Calu3 (cell line): ENCODE results near the gene CTNNA2. TPM values are rescaled to one million over a fixed set of nuclear protein-coding genes. Genes with fewer than 3 reads are reported as not detected.

ENCODE experiments used
- BruUV-seq: library from RNA; stranded (reverse); fragments of 400-500 nt; replicated peaks from 2 replicates; lab custom pipeline; 2021; lab: Mats Ljungman, UMichigan
- CTCF ChIA-PET: fragments of 300-600 bp; sonication (Branson Sonifier 250); formaldehyde crosslinking; loops from one replicate; lab custom pipeline; 2022; ENCODE audit warnings: antibody characterized with exemption; lab: Charles Lee
- DNase-seq: peaks from one replicate; pipeline ENCODE4 v3.0.0; 2022
- H3K27ac Mint-ChIP-seq: one replicate; pipeline ENCODE4 v1.8.0; 2022; ENCODE audit warnings: mixed read lengths; ENCODE audit not compliant: unreplicated experiment
- H3K27me3 Mint-ChIP-seq: one replicate; pipeline ENCODE4 v1.8.0; 2022; ENCODE audit warnings: mixed read lengths; ENCODE audit not compliant: unreplicated experiment
- H3K36me3 Mint-ChIP-seq: one replicate; pipeline ENCODE4 v1.8.0; 2022; ENCODE audit warnings: mild to moderate bottlenecking, moderate library complexity, mixed read lengths; ENCODE audit not compliant: insufficient read depth, unreplicated experiment
- H3K4me1 Mint-ChIP-seq: one replicate; pipeline ENCODE4 v1.8.0; 2022; ENCODE audit warnings: mild to moderate bottlenecking, low read depth, mixed read lengths; ENCODE audit not compliant: unreplicated experiment
- H3K4me3 Mint-ChIP-seq: one replicate; pipeline ENCODE4 v1.8.0; 2022; ENCODE audit warnings: mild to moderate bottlenecking, low read depth, moderate library complexity, mixed read lengths; ENCODE audit not compliant: unreplicated experiment
- H3K9me3 Mint-ChIP-seq: one replicate; pipeline ENCODE4 v1.8.0; 2022; ENCODE audit warnings: low read depth, mixed read lengths; ENCODE audit not compliant: unreplicated experiment
- CTCF ChIP-seq: fragments of 200-600 bp; IDR thresholded peaks from one replicate; pipeline ENCODE4 v1.8.0; 2022; ENCODE audit warnings: antibody characterized with exemption; ENCODE audit not compliant: unreplicated experiment
- intact Hi-C: fragments of 100-400 bp; cut with micrococcal nuclease; formaldehyde crosslinking; loops from one replicate; pipeline ENCODE4 v1.10.0; 2022; ENCODE audit not compliant: unreplicated experiment
- total RNA-seq: library from RNA; stranded (reverse); gene quantifications from 2 replicates; pipeline ENCODE4 v1.2.3, GENCODE V29; 2022

Gene CTNNA2
- total RNA-seq, 1 experiment from 2014 or later: not detected

- no peaks in the 10 kb centered on the region for H3K4me1 Mint-ChIP-seq
- CTCF ChIA-PET: no interaction called here
- no peak for TF ChIP-seq CTCF
- DNase-seq: no peak
- no peaks in the 10 kb centered on the region for H3K27me3 Mint-ChIP-seq
- intact Hi-C loops: no loop called here
- H3K36me3 Mint-ChIP-seq: peaks cover 5% of the 10 kb centered on the region
- peaks cover 9% of the 10 kb centered on the region for H3K9me3 Mint-ChIP-seq
- H3K4me3 Mint-ChIP-seq: no peak overlapping the region
- no peak overlapping the region for H3K27ac Mint-ChIP-seq
- no TSS peak for BruUV-seq
Observed at GRCh38 chr2:80377071-80377470, 864.2 kb downstream of the CTNNA2 start.

- H3K27ac Mint-ChIP-seq: no peak overlapping the region
- no peak overlapping the region for H3K4me3 Mint-ChIP-seq
- H3K9me3 Mint-ChIP-seq: peaks cover 16% of the 10 kb centered on the region
- intact Hi-C loops: no loop called here
- H3K4me1 Mint-ChIP-seq: no peaks in the 10 kb centered on the region
- BruUV-seq: no TSS peak
- DNase-seq: no peak
- no peak for TF ChIP-seq CTCF
- H3K27me3 Mint-ChIP-seq: no peaks in the 10 kb centered on the region
- H3K36me3 Mint-ChIP-seq: peaks cover 5% of the 10 kb centered on the region
- CTCF ChIA-PET: no interaction called here
Observed at GRCh38 chr2:80380736-80381135, 867.9 kb downstream of the CTNNA2 start.

GRCh38 chr2:80381666-80382065, 868.8 kb downstream of the CTNNA2 start:
- Mint-ChIP-seq H3K27me3 (no peaks in the 10 kb centered on the region), H3K27ac (no peak overlapping the region), H3K36me3 (peaks cover 5% of the 10 kb centered on the region), H3K4me1 (no peaks in the 10 kb centered on the region), H3K4me3 (no peak overlapping the region), H3K9me3 (peaks cover 12% of the 10 kb centered on the region)
- DNase-seq: no peak
- TF ChIP-seq CTCF: no peak
- intact Hi-C loops: no loop called here
- CTCF ChIA-PET: no interaction called here
- no TSS peak for BruUV-seq

DNA sequence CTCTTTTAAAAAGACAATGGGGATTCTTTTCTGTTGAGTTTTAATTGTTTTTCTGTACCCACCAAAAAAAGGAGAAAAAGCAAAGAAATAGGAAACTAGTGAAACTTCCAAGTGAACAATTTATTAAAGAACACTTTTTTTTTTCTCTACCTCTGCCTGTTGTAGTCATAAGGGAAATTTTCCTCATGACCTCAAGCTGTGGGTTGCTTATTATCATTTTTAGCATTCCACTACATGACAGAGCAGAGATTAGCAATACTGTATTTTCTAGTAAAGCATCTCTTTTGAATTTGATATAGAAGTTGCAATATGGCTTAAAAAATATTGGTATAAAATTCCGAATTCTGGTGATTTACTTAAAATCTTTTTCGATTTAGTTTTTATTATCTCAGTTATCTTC, 879.6 kb downstream of the CTNNA2 start:
- intact Hi-C loops: no loop called here
- CTCF ChIA-PET: no interaction called here

More for the DNA sequence above, 879.6 kb downstream of the CTNNA2 start:
- H3K27ac Mint-ChIP-seq: no peak overlapping the region
- BruUV-seq: no TSS peak
- no peak for DNase-seq
- no peak overlapping the region for H3K4me3 Mint-ChIP-seq
- H3K9me3 Mint-ChIP-seq: peaks cover 15% of the 10 kb centered on the region
- no peaks in the 10 kb centered on the region for H3K36me3 Mint-ChIP-seq
- H3K4me1 Mint-ChIP-seq: no peaks in the 10 kb centered on the region
- no peak for TF ChIP-seq CTCF
- no peaks in the 10 kb centered on the region for H3K27me3 Mint-ChIP-seq
